K562 (cell line): Measurements from ENCODE around the gene DLG4. TPM values are rescaled to one million over a fixed set of nuclear protein-coding genes. Genes with fewer than 3 reads are reported as not detected.

Source experiments
- ATAC-seq: fragments of 200-7000 bp; cut with Tn5 transposase; 3 replicates; pipeline ENCODE4 v1.9.1; 2020; ENCODE audit warnings: moderate library complexity
- BruUV-seq: library from RNA; stranded (reverse); fragments of 400-500 nt; replicated peaks from 2 replicates; lab custom pipeline; 2021; lab: Mats Ljungman, UMichigan
- CTCF ChIA-PET: fragments of 300-600 bp; formaldehyde crosslinking; extraction: SDS; loops from one replicate; lab custom pipeline; 2021; ENCODE audit warnings: low intra/inter-chr PET ratio; lab: Yijun Ruan, JAX
- POLR2A ChIA-PET: fragments of 300-600, 350-650 bp; sonication (Branson Sonifier 250); formaldehyde crosslinking; extraction: SDS; loops from one replicate; lab custom pipeline; 2021; ENCODE audit warnings: antibody characterized with exemption, inconsistent platforms; lab: Yijun Ruan, JAX
- DNase-seq, 4 experiments: peaks; one replicate each; pipeline versions ENCODE4 v3.0.0 to v3.0.0-alpha.2; 2011 to 2018; ENCODE audit warnings: low spot score in 3 of 4, mixed read lengths in 3 of 4; ENCODE audit errors: extremely low read depth in 1 of 4
- FAIRE-seq: peaks from 2 replicates; lab custom pipeline; 2011; peaks lifted over from hg19 to GRCh38; lab: Jason Lieb, UNC
- H2AFZ ChIP-seq: 2 replicates; pipeline ENCODE4 v1.6.0; 2011; ENCODE audit warnings: low read depth, low read length, control low read depth, inconsistent platforms
- H3K27ac ChIP-seq: fragments of 200-600 bp; 3 replicates; pipeline ENCODE4 v1.8.0; 2011; ENCODE audit warnings: low read depth, mild to moderate bottlenecking, control low read depth, inconsistent platforms, low read length, moderate library complexity, mixed read lengths; ENCODE audit errors: extremely low read depth
- H3K27me3 ChIP-seq, 2 experiments: fragments of 300-600 bp in 1 of 2; 2 replicates in 1 of 2; 3 replicates in 1 of 2; pipeline versions ENCODE4 v1.6.0 to v1.8.0; 2011; ENCODE audit warnings: inconsistent platforms in 2 of 2, low read length in 2 of 2, mild to moderate bottlenecking in 1 of 2, mixed read lengths in 1 of 2, moderate library complexity in 1 of 2; ENCODE audit not compliant: control insufficient read depth in 2 of 2, insufficient read depth in 2 of 2
- H3K36me3 ChIP-seq: fragments of 300-600 bp; 3 replicates; pipeline ENCODE4 v1.8.0; 2011; ENCODE audit warnings: mild to moderate bottlenecking, low read length, inconsistent platforms; ENCODE audit not compliant: control insufficient read depth, insufficient read depth
- H3K4me1 ChIP-seq, 2 experiments: fragments of 200-600 bp in 1 of 2; replicated peaks in 1 of 2; 2 replicates in 1 of 2; 3 replicates in 1 of 2; pipeline versions ENCODE4 v1.5.1 to v1.8.0; 2011; ENCODE audit warnings: inconsistent platforms in 2 of 2, low read length in 2 of 2, mild to moderate bottlenecking in 1 of 2, mixed read lengths in 1 of 2, moderate library complexity in 1 of 2; ENCODE audit not compliant: control insufficient read depth in 2 of 2, insufficient read depth in 2 of 2
- H3K4me2 ChIP-seq: 2 replicates; pipeline ENCODE4 v1.6.1; 2011; ENCODE audit warnings: low read length, control low read depth, inconsistent platforms, mixed read lengths; ENCODE audit not compliant: insufficient read depth
- H3K4me3 ChIP-seq: fragments of 200-600 bp; sonication (generic), shearing (Covaris generic); 2 replicates; pipeline ENCODE4 v1.5.1; 2016; ENCODE audit warnings: control low read depth, inconsistent platforms
- H3K79me2 ChIP-seq: fragments of 200-600 bp; 3 replicates; pipeline ENCODE4 v1.8.0; 2011; ENCODE audit warnings: low read length, inconsistent platforms; ENCODE audit not compliant: control insufficient read depth, insufficient read depth
- H3K9ac ChIP-seq, 2 experiments: 2 replicates each; pipeline versions ENCODE4 v1.6.0 to v1.6.1; 2011; ENCODE audit warnings: low read depth in 2 of 2, low read length in 2 of 2, control low read depth in 1 of 2, inconsistent platforms in 1 of 2, mild to moderate bottlenecking in 1 of 2, mixed read lengths in 1 of 2; ENCODE audit not compliant: insufficient read depth in 1 of 2
- H3K9me1 ChIP-seq: one replicate; pipeline ENCODE4 v1.6.0; 2011; ENCODE audit warnings: inconsistent platforms, mild to moderate bottlenecking, low read length, moderate library complexity; ENCODE audit not compliant: control insufficient read depth, insufficient read depth
- H3K9me3 ChIP-seq: replicated peaks from 2 replicates; pipeline ENCODE4 v1.5.1; 2011; ENCODE audit warnings: low read depth, low read length, inconsistent platforms; ENCODE audit not compliant: control insufficient read depth, insufficient read depth
- H4K20me1 ChIP-seq: replicated peaks from 2 replicates; pipeline ENCODE4 v1.6.1; 2011; ENCODE audit warnings: low read length, inconsistent platforms, mixed read lengths; ENCODE audit not compliant: control insufficient read depth, insufficient read depth
- BRD9 ChIP-seq: fragments of 450-650 bp; IDR thresholded peaks from 2 replicates; pipeline ENCODE4 v1.6.1; 2018; ENCODE audit warnings: low read depth; ENCODE audit not compliant: partially characterized antibody
- ETV1 ChIP-seq: fragments of 450-650 bp; conservative IDR thresholded peaks from 2 replicates; pipeline ENCODE4 v1.6.1; 2016; ENCODE audit warnings: missing genetic modification characterization, control low read depth, low read depth, missing compliant biosample characterization
- FOXP1 ChIP-seq: sonication (generic); formaldehyde crosslinking; IDR thresholded peaks from 2 replicates; pipeline ENCODE4 v1.8.0; 2022; ENCODE audit warnings: mild to moderate bottlenecking, missing genetic modification reagents
- ZNF57 ChIP-seq: fragments of 450-650 bp; formaldehyde crosslinking; IDR thresholded peaks from 2 replicates; pipeline ENCODE4 v1.4.0; 2020; ENCODE audit warnings: mild to moderate bottlenecking, moderate library complexity
- WGBS: fragments of 100-300 bp; shearing (Covaris generic); methylation state at CpG from one replicate; pipeline ENCODE4 v1.1.6; 2016; ENCODE audit warnings: low coverage, mixed read lengths; ENCODE audit not compliant: insufficient coverage; ENCODE audit errors: missing lambda C conversion rate; 5-methylcytosine and 5-hydroxymethylcytosine counted together
- in situ Hi-C: fragments of 300-500 bp; cut with MboI; formaldehyde crosslinking; loops from 4 replicates; pipeline ENCODE4 v1.15.0; 2018; ENCODE audit warnings: inconsistent platforms, mixed read lengths
- intact Hi-C: fragments of 100-400 bp; cut with micrococcal nuclease; formaldehyde crosslinking; loops from 2 replicates; pipeline ENCODE4 v1.14.2; 2022
- polyA plus RNA-seq, 8 experiments: library from polyadenylated mRNA; depleted of rRNA in 4 of 8; stranded (reverse) in 5 of 8; unstranded in 3 of 8; fragments of >200 nt; fragmentation: Nextera tagmentation in 2 of 8; fragmentation: Illumina TruSeq in 1 of 8; extraction: Ambion mirVana in 2 of 8; extraction: Trizol in 1 of 8; gene quantifications; 2 replicates each; pipeline versions ENCODE4 v1.2.1 to v1.2.3, GENCODE V29; 2011 to 2014; ENCODE audit warnings: inconsistent platforms in 1 of 8, missing spikeins in 1 of 8
- total RNA-seq, 7 experiments: library from RNA; depleted of rRNA in 6 of 7; stranded (reverse); fragments of >200 nt in 6 of 7; fragmentation: Illumina TruSeq in 2 of 7; extraction: Trizol in 2 of 7; gene quantifications; 2 replicates each; pipeline versions ENCODE4 v1.2.1 to v1.2.3, GENCODE V29; 2011 to 2021; ENCODE audit warnings: low replicate concordance in 1 of 7

DLG4 gene
- total and polyA plus RNA-seq, 9 of the 15 experiments (the other 6 are each of a cell fraction or from before 2014, with no cell fraction given): 0.03 to 12.0 (median 4.1) TPM

DNA sequence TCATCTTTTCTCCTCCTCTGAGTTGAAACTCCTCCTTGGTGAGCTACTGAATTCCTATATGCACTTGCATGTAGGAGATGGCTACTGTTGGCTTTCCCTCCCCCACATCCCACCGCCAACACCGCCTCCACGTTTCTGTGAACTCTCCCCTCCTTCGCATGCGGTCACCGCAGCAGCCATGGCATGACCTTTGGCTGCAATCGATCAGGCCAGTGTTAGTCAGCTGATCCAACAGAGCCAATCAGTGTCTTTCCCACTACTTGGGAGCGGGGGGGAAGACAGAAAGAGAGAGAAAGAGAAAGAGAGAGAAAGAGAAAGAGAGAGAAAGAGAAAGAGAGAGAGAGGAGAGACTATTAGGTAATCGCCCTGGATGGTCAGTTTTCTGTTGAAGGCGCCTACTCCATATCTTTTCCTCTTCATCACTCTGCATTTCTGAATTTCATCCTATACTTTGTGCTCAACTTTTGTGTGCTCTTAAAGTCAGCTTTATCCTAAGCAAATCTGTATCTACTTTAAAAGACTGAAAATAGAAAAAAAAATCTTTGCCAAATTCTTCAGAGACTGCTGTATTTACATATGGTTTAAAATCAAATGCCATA is 63.2 kb downstream of the DLG4 start (continued):
- no peak for TF ChIP-seq FOXP1 (CRISPR knock-in tag)
- TF ChIP-seq ZNF57 (CRISPR knock-in tag): no peak
- no peak for TF ChIP-seq ETV1 (tag)

DNA sequence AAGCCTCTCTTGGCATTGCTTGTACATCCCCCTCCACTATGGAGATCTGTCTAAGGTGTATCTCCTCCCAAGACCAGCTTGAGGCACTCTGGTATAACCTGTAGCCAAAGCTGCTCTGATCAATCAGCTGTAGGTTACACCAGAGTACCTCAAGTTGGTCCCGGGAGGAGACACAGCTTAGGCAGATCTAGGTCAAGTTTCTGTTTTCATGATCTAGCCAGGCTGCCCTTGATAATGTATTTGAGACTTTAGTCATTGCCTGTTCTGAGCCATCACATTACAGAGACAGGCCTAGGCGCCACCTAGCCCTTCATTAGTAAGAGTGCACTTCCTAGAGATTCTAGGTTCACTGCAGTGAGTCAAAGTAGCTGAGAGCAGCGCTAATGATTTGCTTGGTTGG is 71.9 kb downstream of the DLG4 start:
- no peak for ATAC-seq
- no peak for TF ChIP-seq BRD9
- TF ChIP-seq, all 486 proteins: peak for 0
- H3K4me2 ChIP-seq: no peak overlapping the region
- H2AFZ ChIP-seq: no peak overlapping the region
- no peaks in the 10 kb centered on the region for H3K9me1 ChIP-seq
- H3K9ac ChIP-seq: no peak overlapping the region
- intact Hi-C loops: no loop called here
- no peaks in the 10 kb centered on the region for H4K20me1 ChIP-seq
- H3K4me3 ChIP-seq: no peak overlapping the region
- no peaks in the 10 kb centered on the region; a peak in 1 of 5 replicates for H3K4me1 ChIP-seq
- H3K36me3 ChIP-seq: no peaks in the 10 kb centered on the region
- no peaks in the 10 kb centered on the region for H3K9me3 ChIP-seq
- in situ Hi-C loops: no loop called here
- DNase-seq (no peak), FAIRE-seq (no peak)
- H3K27me3 ChIP-seq: peaks cover 6 to 28% of the 10 kb centered on the region in 2 experiments; a peak in 4 of 5 replicates
- BruUV-seq: no TSS peak
- WGBS: 12% methylated on average over 3 of the region's 3 CpGs
- POLR2A ChIA-PET: no interaction called here
- H3K79me2 ChIP-seq: no peaks in the 10 kb centered on the region
- CTCF ChIA-PET: no interaction called here
- no peak overlapping the region for H3K27ac ChIP-seq
